ENCODE results near the gene MESP2. TPM values are rescaled to one million over a fixed set of nuclear protein-coding genes. Genes with fewer than 3 reads are reported as not detected.
A peak's percentile ranks its signal among the peaks of the same experiment; 100 is the strongest.

MESP2 gene
- total RNA-seq, 1 experiment from 2014 or later, result 0.28 TPM

DNA sequence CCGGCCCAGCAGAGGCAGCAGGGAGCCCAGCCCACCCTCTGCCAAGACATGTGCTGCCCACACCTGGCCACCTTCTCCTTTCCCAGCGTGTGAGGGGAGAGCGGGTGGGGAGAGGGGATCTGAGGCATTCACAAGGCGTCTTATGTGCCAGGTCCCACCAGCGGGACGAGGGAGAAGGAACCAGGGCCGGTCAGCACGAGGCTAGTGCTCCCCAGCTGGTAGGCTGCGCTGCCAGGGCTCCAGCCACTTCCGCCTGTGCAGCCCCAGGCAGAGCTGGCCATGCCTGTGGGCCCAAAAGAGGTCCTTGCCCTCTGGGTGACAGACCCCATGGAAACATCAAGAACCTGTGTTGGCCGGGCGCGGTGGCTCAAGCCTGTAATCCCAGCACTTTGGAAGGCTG lies 31.0 kb upstream of the MESP2 start:
- Histone ChIP-seq H2BK15ac (ENCODE audit: low read depth, low read length) (no peak overlapping the region), H3K23ac (ENCODE audit: insufficient read length, low read depth, low read length) (no peak overlapping the region), H4K8ac (replicated peaks; ENCODE audit: insufficient read length, low read depth, low read length) (no peak overlapping the region), H3K18ac (ENCODE audit: insufficient read length, low read depth, low read length) (no peak overlapping the region), H3K56ac (ENCODE audit: insufficient read length, low read depth, low read length) (no peak overlapping the region), H3T11ph (ENCODE audit: low read length) (no peak overlapping the region), H3K4ac (ENCODE audit: low read depth, low read length) (no peak overlapping the region), H3K9ac (ENCODE audit: extremely low read depth, insufficient read length, low read length) (no peak overlapping the region), H2BK5ac (ENCODE audit: insufficient read length, low read length) (no peak overlapping the region), H3K9me3 (ENCODE audit: control insufficient read depth, low read depth, low read length) (no peaks in the 10 kb centered on the region), H3K27ac (ENCODE audit: insufficient read length, low read depth, low read length) (no peak overlapping the region), H3K27me3 (ENCODE audit: insufficient read depth, low read length) (peaks cover 32% of the 10 kb centered on the region), H3K4me2 (ENCODE audit: insufficient read depth, insufficient read length, low read length) (no peak overlapping the region), H4K20me1 (ENCODE audit: control insufficient read depth, insufficient read depth, insufficient read length) (no peaks in the 10 kb centered on the region), H3K79me2 (ENCODE audit: insufficient read depth, low read length) (no peaks in the 10 kb centered on the region), H2BK20ac (ENCODE audit: low read depth, low read length, poor library complexity, severe bottlenecking) (no peak overlapping the region), H4K5ac (ENCODE audit: insufficient read length, low read depth, low read length) (no peak overlapping the region), H3K4me1 (ENCODE audit: insufficient read depth, low read length) (no peaks in the 10 kb centered on the region; the same call in 1 of the 2 replicates), H3K79me1 (ENCODE audit: insufficient read depth, low read depth, low read length, poor library complexity, severe bottlenecking) (no peaks in the 10 kb centered on the region), H2AFZ (ENCODE audit: low read length) (no peak overlapping the region), H2BK12ac (ENCODE audit: insufficient read length, low read depth, low read length) (no peak overlapping the region), H2AK5ac (ENCODE audit: insufficient read length, low read length) (no peak overlapping the region), H3K23me2 (ENCODE audit: insufficient read length, low read depth, low read length, poor library complexity, severe bottlenecking) (peaks cover 8% of the 10 kb centered on the region), H2BK120ac (ENCODE audit: low read depth, low read length, poor library complexity, severe bottlenecking) (no peak overlapping the region), H3K14ac (ENCODE audit: insufficient read depth, low read length) (peak overlapping the region; percentile 11; the same call in 1 of the 2 replicates), H4K91ac (ENCODE audit: insufficient read length, low read depth, low read length) (no peak overlapping the region)
- Mint-ChIP-seq H3K4me3 (no peak overlapping the region), H3K27me3 (ENCODE audit: low read depth) (peaks cover 19% of the 10 kb centered on the region), H3K9me3 (no peaks in the 10 kb centered on the region; a peak in 1 of 5 replicates), H3K27ac (no peak overlapping the region), H3K36me3 (ENCODE audit: insufficient read depth in 1 of 3, low read depth in 3 of 3) (peaks cover 0 to 3% (median 0%) of the 10 kb centered on the region in 3 experiments; a peak in 1 of 7 replicates), H3K4me1 (peaks cover 14 to 23% of the 10 kb centered on the region in 2 experiments)
- TF ChIP-seq, protein P1, sequence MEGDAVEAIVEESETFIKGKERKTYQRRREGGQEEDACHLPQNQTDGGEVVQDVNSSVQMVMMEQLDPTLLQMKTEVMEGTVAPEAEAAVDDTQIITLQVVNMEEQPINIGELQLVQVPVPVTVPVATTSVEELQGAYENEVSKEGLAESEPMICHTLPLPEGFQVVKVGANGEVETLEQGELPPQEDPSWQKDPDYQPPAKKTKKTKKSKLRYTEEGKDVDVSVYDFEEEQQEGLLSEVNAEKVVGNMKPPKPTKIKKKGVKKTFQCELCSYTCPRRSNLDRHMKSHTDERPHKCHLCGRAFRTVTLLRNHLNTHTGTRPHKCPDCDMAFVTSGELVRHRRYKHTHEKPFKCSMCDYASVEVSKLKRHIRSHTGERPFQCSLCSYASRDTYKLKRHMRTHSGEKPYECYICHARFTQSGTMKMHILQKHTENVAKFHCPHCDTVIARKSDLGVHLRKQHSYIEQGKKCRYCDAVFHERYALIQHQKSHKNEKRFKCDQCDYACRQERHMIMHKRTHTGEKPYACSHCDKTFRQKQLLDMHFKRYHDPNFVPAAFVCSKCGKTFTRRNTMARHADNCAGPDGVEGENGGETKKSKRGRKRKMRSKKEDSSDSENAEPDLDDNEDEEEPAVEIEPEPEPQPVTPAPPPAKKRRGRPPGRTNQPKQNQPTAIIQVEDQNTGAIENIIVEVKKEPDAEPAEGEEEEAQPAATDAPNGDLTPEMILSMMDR (conservative IDR thresholded peaks at IDR 0.05), result no peak
- no peak for DNase-seq
- WGBS (ENCODE audit: extremely low coverage, insufficient read length, low lambda C conversion rate), result no CpG with 5 or more reads among the region's 13 CpGs
